Measurements from ENCODE around the gene FGD2.

- TF ChIP-seq CTCF (IDR thresholded peaks at IDR 0.05) (no peak), POLR2A (IDR thresholded peaks at IDR 0.05) (no peak)
Measured at GRCh38 chr6:36969988-36970891, 35.2 kb upstream of the FGD2 start.

Measured in testis (tissue), 2 donors.